ENCODE measurements around the gene STAP2.
"Not testable (repeated sequence)": the region's sequence is repeated elsewhere in the genome, so short reads cannot be mapped to it uniquely, and the experiment has no call there.

Gene STAP2

GRCh38 chr19:4298810-4299550, 39.6 kb downstream of the STAP2 start:
- DNase-seq (ENCODE audit: low spot score) = no peak

- peak; percentile 36 for DNase-seq (ENCODE audit: low spot score)
Observed at GRCh38 chr19:4297901-4298809, 40.5 kb downstream of the STAP2 start.

GRCh38 chr19:4295972-4296771, 42.5 kb downstream of the STAP2 start:
- DNase-seq (ENCODE audit: low spot score) = peak; percentile 64

- DNase-seq (ENCODE audit: low spot score) = no peak
Observed at GRCh38 chr19:4294389-4294788, 44.2 kb downstream of the STAP2 start.

- peak; percentile 29 for DNase-seq (ENCODE audit: low spot score)
Observed at GRCh38 chr19:4292515-4292914, 46.1 kb downstream of the STAP2 start.

GRCh38 chr19:4291184-4291732, 47.4 kb downstream of the STAP2 start:
- DNase-seq (ENCODE audit: low spot score) = no peak

GRCh38 chr19:4288091-4288777, 50.4 kb downstream of the STAP2 start:
- no peak for DNase-seq (ENCODE audit: low spot score)

GRCh38 chr19:4286141-4286540, 52.5 kb downstream of the STAP2 start:
- DNase-seq (ENCODE audit: low spot score) = not testable (repeated sequence)

GRCh38 chr19:4284974-4285373, 53.7 kb downstream of the STAP2 start:
- no peak for DNase-seq (ENCODE audit: low spot score)

GRCh38 chr19:4284176-4284958, 54.3 kb downstream of the STAP2 start:
- peak; percentile 76 for DNase-seq (ENCODE audit: low spot score)

- DNase-seq (ENCODE audit: low spot score) = no peak
Observed at GRCh38 chr19:4279530-4280422, 58.9 kb downstream of the STAP2 start.

- DNase-seq (ENCODE audit: low spot score) = no peak
Observed at GRCh38 chr19:4279267-4279529, 59.4 kb downstream of the STAP2 start.

- peak; percentile 94 for DNase-seq (ENCODE audit: low spot score)
Observed at GRCh38 chr19:4278419-4279266, 60.0 kb downstream of the STAP2 start, which contains the start of gene SHD. Gene SHD, plus strand, starts transcription at chr19:4279266. Its CDS starts 798 bp downstream, at chr19:4280064.

- peak; percentile 76 for DNase-seq (ENCODE audit: low spot score)
Observed at GRCh38 chr19:4278010-4278409, 60.6 kb downstream of the STAP2 start.

- DNase-seq (ENCODE audit: low spot score) = peak; percentile 87
Observed at GRCh38 chr19:4277191-4277696, 61.4 kb downstream of the STAP2 start.

GRCh38 chr19:4274321-4274686, 64.3 kb downstream of the STAP2 start:
- not testable (repeated sequence) for DNase-seq (ENCODE audit: low spot score)

Data from SK-N-DZ (cell line).